DND-41 (cell line): Measurements from ENCODE around the gene ARX.

ENCODE experiments used
- ATAC-seq: fragments of 200-7000 bp; cut with Tn5 transposase; 3 replicates; pipeline ENCODE4 v1.9.1; 2021; ENCODE audit warnings: low read depth; ENCODE audit not compliant: insufficient read depth
- DNase-seq: peaks from one replicate; pipeline ENCODE4 v3.0.0-alpha.2; 2020
- H2AFZ ChIP-seq: 2 replicates; pipeline ENCODE4 v1.6.0; 2012; ENCODE audit warnings: low read depth, low read length
- H3K27ac ChIP-seq: 2 replicates; pipeline ENCODE4 v1.5.1; 2012; ENCODE audit warnings: low read length, inconsistent platforms
- H3K27me3 ChIP-seq: fragments of 200-600 bp; sonication (generic); 2 replicates; pipeline ENCODE4 v1.6.0; 2012; ENCODE audit warnings: low read length, mild to moderate bottlenecking, inconsistent platforms; ENCODE audit not compliant: insufficient read depth, poor library complexity
- H3K36me3 ChIP-seq: 2 replicates; pipeline ENCODE4 v1.5.1; 2012; ENCODE audit warnings: low read length, inconsistent platforms; ENCODE audit not compliant: insufficient read depth
- H3K4me1 ChIP-seq: 2 replicates; pipeline ENCODE4 v1.5.1; 2012; ENCODE audit warnings: mild to moderate bottlenecking, low read length; ENCODE audit not compliant: insufficient read depth
- H3K4me2 ChIP-seq: 2 replicates; pipeline ENCODE4 v1.6.0; 2012; ENCODE audit warnings: mild to moderate bottlenecking, moderate library complexity, low read length, inconsistent platforms; ENCODE audit not compliant: insufficient read depth
- H3K4me3 ChIP-seq, 2 experiments: fragments of 200-600 bp in 1 of 2; shearing (Covaris generic) in 1 of 2; 2 replicates each; pipeline ENCODE4 v1.5.1; 2012 to 2016; ENCODE audit warnings: inconsistent platforms in 2 of 2, low read length in 2 of 2, mild to moderate bottlenecking in 2 of 2, low read depth in 1 of 2, moderate library complexity in 1 of 2
- H3K79me2 ChIP-seq: 2 replicates; pipeline ENCODE4 v1.6.0; 2012; ENCODE audit warnings: low read length, inconsistent platforms; ENCODE audit not compliant: insufficient read depth
- H3K9ac ChIP-seq: 2 replicates; pipeline ENCODE4 v1.6.0; 2012; ENCODE audit warnings: low read depth, mild to moderate bottlenecking, inconsistent platforms, low read length, moderate library complexity
- H3K9me3 ChIP-seq: 2 replicates; pipeline ENCODE4 v1.5.1; 2012; ENCODE audit warnings: low read length, moderate library complexity, mild to moderate bottlenecking, inconsistent platforms; ENCODE audit not compliant: insufficient read depth, severe bottlenecking
- H4K20me1 ChIP-seq: 2 replicates; pipeline ENCODE4 v1.6.0; 2012; ENCODE audit warnings: low read length; ENCODE audit not compliant: insufficient read depth
- EZH2 ChIP-seq: IDR thresholded peaks from 3 replicates; pipeline ENCODE4 v1.6.1; 2012; ENCODE audit warnings: borderline replicate concordance, low read depth, mild to moderate bottlenecking, moderate library complexity, low read length, inconsistent platforms; ENCODE audit not compliant: severe bottlenecking
- TF ChIP-seq, protein P1 (sequence below): IDR thresholded peaks from 2 replicates; pipeline ENCODE4 v1.5.1; 2012; ENCODE audit warnings: borderline replicate concordance, low read length, moderate library complexity, mild to moderate bottlenecking; ENCODE audit not compliant: poor library complexity, severe bottlenecking; ENCODE audit errors: extremely low read depth

ARX gene

DNA sequence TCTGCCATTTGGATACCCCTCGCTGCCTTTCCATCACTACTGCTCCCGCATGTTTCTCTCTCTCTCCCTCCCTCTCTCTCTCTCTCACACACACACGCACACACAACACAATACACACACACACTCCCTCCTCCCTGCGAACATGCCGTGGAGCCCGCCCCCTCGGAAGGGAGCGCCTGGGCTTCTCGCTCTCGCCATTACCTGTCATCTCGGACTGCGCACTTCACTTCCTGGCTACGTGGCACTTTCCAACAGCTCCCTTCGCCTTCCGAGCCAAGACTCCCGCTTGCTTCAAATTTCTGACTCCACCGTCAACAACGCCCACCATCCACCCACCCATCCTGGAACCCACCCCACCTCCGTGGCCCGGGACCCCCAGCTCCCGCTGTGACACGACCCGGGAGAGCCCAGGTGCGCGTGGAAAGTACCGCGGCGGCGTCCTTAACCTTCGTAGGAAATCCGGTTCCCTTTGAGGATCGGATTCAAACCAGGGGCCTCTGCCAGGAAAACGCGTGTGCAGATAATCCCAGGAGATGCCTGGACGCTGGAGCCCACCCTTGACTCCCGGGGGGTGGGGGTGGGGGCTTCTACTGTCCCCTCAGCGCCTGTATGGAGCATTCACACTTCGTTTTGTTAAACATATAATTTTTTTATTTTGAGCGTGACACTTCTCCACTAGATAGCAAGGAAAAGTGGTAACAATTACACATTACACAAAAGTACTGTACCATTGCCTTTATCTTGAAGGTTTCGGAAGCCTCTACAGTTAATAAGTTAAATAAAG, 12.5 kb downstream of the ARX start:
- no peak for DNase-seq
- Histone ChIP-seq H3K27ac (no peak overlapping the region), H3K4me3 (no peak overlapping the region), H3K36me3 (peaks cover 2% of the 10 kb centered on the region; the same call in 1 of the 2 replicates), H3K4me1 (no peaks in the 10 kb centered on the region), H3K9ac (no peak overlapping the region), H3K4me2 (no peak overlapping the region), H3K27me3 (no peaks in the 10 kb centered on the region), H3K79me2 (no peaks in the 10 kb centered on the region), H4K20me1 (no peaks in the 10 kb centered on the region), H2AFZ (no peak overlapping the region), H3K9me3 (no peaks in the 10 kb centered on the region)
- no peak for ATAC-seq
- TF ChIP-seq EZH2 = no peak
- TF ChIP-seq, protein P1, sequence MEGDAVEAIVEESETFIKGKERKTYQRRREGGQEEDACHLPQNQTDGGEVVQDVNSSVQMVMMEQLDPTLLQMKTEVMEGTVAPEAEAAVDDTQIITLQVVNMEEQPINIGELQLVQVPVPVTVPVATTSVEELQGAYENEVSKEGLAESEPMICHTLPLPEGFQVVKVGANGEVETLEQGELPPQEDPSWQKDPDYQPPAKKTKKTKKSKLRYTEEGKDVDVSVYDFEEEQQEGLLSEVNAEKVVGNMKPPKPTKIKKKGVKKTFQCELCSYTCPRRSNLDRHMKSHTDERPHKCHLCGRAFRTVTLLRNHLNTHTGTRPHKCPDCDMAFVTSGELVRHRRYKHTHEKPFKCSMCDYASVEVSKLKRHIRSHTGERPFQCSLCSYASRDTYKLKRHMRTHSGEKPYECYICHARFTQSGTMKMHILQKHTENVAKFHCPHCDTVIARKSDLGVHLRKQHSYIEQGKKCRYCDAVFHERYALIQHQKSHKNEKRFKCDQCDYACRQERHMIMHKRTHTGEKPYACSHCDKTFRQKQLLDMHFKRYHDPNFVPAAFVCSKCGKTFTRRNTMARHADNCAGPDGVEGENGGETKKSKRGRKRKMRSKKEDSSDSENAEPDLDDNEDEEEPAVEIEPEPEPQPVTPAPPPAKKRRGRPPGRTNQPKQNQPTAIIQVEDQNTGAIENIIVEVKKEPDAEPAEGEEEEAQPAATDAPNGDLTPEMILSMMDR = no peak

DNA sequence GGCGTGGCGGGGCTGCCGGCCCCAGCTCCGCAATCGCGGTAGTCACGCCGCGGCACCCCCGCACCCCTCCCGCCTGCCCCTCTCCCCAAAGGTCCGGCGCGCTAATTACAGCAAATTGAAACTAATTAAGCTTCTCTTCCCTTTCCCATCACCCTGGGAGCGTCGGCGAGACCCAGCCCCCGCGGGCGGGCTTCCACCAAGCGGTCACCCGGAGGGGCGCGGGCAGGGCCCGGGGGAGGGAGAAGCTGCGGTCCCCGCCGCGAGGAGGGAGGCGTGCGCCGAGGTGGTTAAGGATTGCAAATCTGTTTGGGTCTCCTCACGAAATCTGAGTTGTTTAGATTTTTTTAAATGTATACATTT, 13.1 kb downstream of the ARX start:
- Histone ChIP-seq H3K36me3 (peaks cover 8% of the 10 kb centered on the region; the same call in 1 of the 2 replicates), H4K20me1 (no peaks in the 10 kb centered on the region), H3K9ac (no peak overlapping the region), H3K27ac (no peak overlapping the region), H3K4me2 (no peak overlapping the region), H3K4me1 (no peaks in the 10 kb centered on the region), H3K79me2 (no peaks in the 10 kb centered on the region), H3K27me3 (no peaks in the 10 kb centered on the region), H2AFZ (no peak overlapping the region), H3K9me3 (no peaks in the 10 kb centered on the region), H3K4me3 (no peak overlapping the region)
- TF ChIP-seq EZH2 = no peak
- TF ChIP-seq, protein P1 = no peak
- no peak for ATAC-seq
- no peak for DNase-seq

DNA sequence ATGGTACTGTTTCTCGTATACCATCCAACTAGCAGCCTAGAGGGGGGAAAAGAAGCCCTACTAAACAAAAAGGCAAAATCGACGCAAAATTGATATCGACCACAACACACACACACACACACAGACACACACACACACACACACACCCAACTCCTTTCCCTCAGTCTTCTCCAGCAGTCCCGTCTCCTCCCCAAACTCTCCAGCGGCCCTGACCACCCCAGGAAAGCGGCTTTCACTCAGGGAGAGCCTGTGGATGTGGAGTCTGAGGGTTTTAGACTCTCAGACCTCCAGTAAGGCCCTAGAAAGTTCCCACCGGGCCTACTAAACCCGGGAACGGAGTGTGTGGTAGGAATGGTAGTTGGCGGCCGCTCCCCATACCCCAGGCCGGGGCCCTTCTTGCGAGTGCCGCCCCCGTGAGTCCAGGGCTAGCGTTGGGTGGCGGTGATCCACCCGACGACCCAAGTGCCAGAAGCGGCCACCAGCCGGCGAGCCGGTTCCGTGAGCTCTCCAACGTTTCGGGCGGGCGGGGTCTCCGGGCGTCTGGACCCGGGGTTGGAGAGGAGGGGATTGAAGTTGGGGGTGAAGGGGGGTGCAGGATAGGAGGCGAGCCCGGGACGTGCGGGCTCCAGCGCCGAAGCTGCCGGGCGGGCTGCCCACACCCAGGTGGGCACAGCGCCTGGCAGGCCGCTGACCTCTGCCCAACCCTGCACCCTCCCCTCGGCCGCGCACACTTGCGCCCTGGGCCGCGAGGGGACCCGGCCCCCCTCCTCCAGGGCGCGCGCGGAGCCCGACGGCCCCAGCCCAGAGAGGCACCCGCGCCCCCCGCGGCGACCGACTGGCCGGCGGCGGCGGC, 13.7 kb downstream of the ARX start:
- Histone ChIP-seq H2AFZ (no peak overlapping the region), H3K4me1 (no peaks in the 10 kb centered on the region), H4K20me1 (no peaks in the 10 kb centered on the region), H3K4me3 (no peak overlapping the region), H3K4me2 (no peak overlapping the region), H3K9ac (no peak overlapping the region), H3K27me3 (no peaks in the 10 kb centered on the region), H3K36me3 (peaks cover 11% of the 10 kb centered on the region; the same call in 1 of the 2 replicates), H3K79me2 (no peaks in the 10 kb centered on the region), H3K9me3 (no peaks in the 10 kb centered on the region), H3K27ac (no peak overlapping the region)
- TF ChIP-seq EZH2 = no peak
- TF ChIP-seq, protein P1 = no peak
- DNase-seq (no peak), ATAC-seq (no peak)
